Mucosa of rectum (tissue), 2 donors: ENCODE measurements around the gene PCIF1.
A peak's percentile ranks its signal among the peaks of the same experiment; 100 is the strongest.

ENCODE experiments used
- H3K27ac ChIP-seq, 2 donors: one replicate each; pipeline ENCODE4 v1.7.0; 2013; ENCODE audit warnings: inconsistent platforms in 2 of 2, low read depth in 2 of 2, low read length in 2 of 2
- H3K27me3 ChIP-seq, 2 donors: one replicate each; pipeline ENCODE4 v1.7.0; 2013; ENCODE audit warnings: low read length in 2 of 2; ENCODE audit not compliant: control insufficient read depth in 2 of 2, insufficient read depth in 2 of 2
- H3K36me3 ChIP-seq, 2 donors: one replicate each; pipeline ENCODE4 v1.7.0; 2013; ENCODE audit warnings: low read length in 2 of 2; ENCODE audit not compliant: control insufficient read depth in 2 of 2, insufficient read depth in 2 of 2
- H3K4me1 ChIP-seq, 2 donors: one replicate each; pipeline ENCODE4 v1.7.0; 2013; ENCODE audit warnings: low read length in 2 of 2, mild to moderate bottlenecking in 1 of 2; ENCODE audit not compliant: control insufficient read depth in 2 of 2, insufficient read depth in 2 of 2
- H3K4me3 ChIP-seq, 2 donors: one replicate each; pipeline ENCODE4 v1.7.0; 2013; ENCODE audit warnings: low read length in 2 of 2
- H3K9ac ChIP-seq, 2 donors: one replicate each; pipeline ENCODE4 v1.7.0; 2013; ENCODE audit warnings: low read length in 2 of 2, low read depth in 1 of 2, mild to moderate bottlenecking in 1 of 2
- H3K9me3 ChIP-seq, 2 donors: one replicate each; pipeline ENCODE4 v1.7.0; 2013; ENCODE audit warnings: low read length in 2 of 2; ENCODE audit not compliant: control insufficient read depth in 2 of 2
- donor health status: healthy.
- donor health status: Normal muscosa, but diverticular disease.

Gene PCIF1

GRCh38 chr20:45934586-45935415 lies at the start of gene PCIF1:
Gene PCIF1 (plus strand): TSS chr20:45934683. CDS start chr20:45939000, 4,317 bp downstream.
- Histone ChIP-seq H3K9ac (peak within 1 kb of the TSS; percentile 97 to 100), H3K36me3 (peaks cover 28 to 31% of the 10 kb centered on the region in 2 donors), H3K4me1 (peaks cover 10 to 14% of the 10 kb centered on the region in 2 donors), H3K9me3 (no peaks in the 10 kb centered on the region), H3K4me3 (peak within 1 kb of the TSS; percentile 96 to 98), H3K27me3 (no peaks in the 10 kb centered on the region), H3K27ac (peak within 1 kb of the TSS; percentile 99 to 100)

DNA sequence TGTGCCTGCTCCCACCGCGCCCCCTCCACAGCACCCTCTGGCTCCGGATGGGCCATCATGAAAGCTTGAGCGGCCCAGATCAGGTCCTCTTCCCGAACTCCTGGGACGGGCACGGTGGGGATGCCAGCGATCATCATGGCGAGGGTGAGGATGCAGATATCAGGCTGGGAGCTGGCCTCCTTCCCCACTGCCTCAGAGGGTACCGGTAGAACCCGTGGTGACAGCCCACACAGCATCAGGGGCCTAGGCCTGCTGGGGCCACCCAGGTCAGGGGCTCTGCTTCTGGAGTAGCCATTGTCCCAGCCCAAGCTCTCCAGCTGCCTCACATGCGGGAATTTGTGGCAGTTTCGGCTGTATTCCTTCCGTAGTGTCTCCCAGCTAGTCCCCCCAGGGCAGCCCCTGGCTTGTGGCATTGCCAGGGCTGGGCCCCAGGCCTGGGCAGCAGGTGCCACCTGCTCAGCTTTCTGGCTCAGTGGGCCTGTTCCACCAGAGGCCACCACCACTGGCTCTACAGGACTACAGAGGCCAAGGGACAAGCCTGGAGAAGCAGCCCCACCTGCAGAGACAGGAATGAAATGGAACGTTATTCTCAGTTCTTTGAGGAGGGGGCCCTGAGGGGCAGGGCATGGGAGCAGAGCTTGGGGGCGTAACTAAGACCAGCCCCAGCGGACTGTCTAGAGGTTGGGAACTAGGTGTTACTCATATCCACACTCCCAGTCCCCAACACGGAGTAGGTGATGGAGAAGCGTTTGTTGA lies 47.7 kb upstream of the PCIF1 start:
- H3K4me3 ChIP-seq, result no peak overlapping the region
- H3K9me3 ChIP-seq, result no peaks in the 10 kb centered on the region
- peaks cover 12 to 13% of the 10 kb centered on the region in 2 donors for H3K4me1 ChIP-seq
- no peaks in the 10 kb centered on the region for H3K27me3 ChIP-seq
- H3K27ac ChIP-seq, result no peak overlapping the region
- peaks cover 10 to 43% of the 10 kb centered on the region in 2 donors for H3K36me3 ChIP-seq
- no peak overlapping the region for H3K9ac ChIP-seq

- peaks cover 18 to 19% of the 10 kb centered on the region in 2 donors for H3K4me1 ChIP-seq
- no peaks in the 10 kb centered on the region for H3K9me3 ChIP-seq
- H3K36me3 ChIP-seq, result peaks cover 10 to 43% of the 10 kb centered on the region in 2 donors
- no peaks in the 10 kb centered on the region for H3K27me3 ChIP-seq
- no peak within 1 kb of the TSS for H3K4me3 ChIP-seq
- H3K9ac ChIP-seq, result no peak within 1 kb of the TSS
- H3K27ac ChIP-seq, result no peak within 1 kb of the TSS
Measured at GRCh38 chr20:45887346-45887715, 47.2 kb upstream of the PCIF1 start, which contains the start of gene SPATA25. Gene SPATA25 (minus strand): TSS chr20:45887622. CDS start chr20:45887590, 32 bp downstream.

DNA sequence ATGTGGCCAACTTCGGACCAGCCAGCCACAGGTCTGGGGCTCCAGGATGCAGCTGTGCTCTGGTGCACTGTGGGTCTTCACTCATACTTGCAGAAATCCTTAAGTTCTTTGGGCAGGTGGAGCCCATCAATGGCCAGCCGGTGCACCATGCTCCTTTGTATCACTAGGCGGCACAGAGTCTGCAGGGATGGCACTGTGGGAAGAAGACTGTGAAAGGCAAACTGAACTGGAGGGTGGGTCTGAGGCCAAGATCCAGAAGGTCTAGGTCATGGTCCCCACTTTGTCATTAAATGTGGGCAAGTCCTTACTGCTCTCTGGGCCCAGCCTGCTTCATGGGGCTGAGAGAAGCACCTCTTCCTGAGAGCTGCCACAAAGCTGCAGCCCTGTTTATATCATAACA lies 45.8 kb upstream of the PCIF1 start:
- H3K9ac ChIP-seq, result no peak overlapping the region
- peaks cover 30% of the 10 kb centered on the region in 2 donors for H3K4me1 ChIP-seq
- no peaks in the 10 kb centered on the region for H3K9me3 ChIP-seq
- no peak overlapping the region for H3K4me3 ChIP-seq
- no peak overlapping the region for H3K27ac ChIP-seq
- H3K36me3 ChIP-seq, result peaks cover 1 to 38% of the 10 kb centered on the region in 2 donors
- H3K27me3 ChIP-seq, result no peaks in the 10 kb centered on the region

DNA sequence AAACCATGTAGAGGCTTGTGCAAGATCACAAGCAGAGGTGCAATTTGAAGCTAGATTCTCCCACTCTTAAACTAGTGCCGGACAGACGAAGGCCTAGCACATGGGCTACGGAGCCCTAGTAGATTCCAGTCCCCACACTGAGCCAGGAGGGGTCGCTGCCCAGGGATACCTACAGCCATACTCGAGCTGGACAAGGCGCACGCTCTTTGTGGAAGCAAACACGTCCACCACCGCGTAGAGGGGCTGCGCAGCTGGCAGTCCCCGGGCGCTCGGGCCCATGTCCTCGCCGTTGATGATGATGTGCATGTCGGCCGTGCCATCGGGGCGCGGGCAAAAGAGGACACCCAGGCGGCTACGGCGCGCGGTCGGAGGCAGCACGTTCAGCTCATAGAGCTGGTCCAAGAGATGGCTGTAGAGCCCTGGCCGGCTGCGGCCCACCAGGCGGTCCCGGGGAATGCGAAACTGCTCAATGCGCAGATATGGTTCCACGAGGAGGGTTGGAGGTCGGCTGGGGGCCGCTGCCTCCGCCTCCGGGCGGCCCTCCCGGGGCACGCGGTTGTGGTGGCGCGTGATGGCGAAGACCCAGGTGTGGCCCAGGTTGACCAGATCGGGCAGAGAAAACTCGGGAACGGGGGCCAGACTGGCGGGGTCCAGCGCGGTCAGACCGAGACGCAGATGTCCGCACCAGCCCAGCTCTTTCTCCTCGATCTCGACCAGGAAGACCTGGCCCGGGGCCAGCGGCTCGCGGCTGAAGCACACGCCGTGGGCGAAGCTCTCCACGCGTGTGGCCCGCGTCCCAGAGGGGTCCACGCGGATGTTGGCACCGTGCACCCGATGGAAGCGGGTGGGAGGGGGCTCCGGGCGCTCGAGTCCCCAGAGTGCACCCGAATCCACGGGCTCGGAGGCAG lies 44.2 kb upstream of the PCIF1 start:
- Histone ChIP-seq H3K9ac (peak overlapping the region; percentile 76 to 80), H3K4me1 (peaks cover 30 to 31% of the 10 kb centered on the region in 2 donors), H3K36me3 (peaks cover 14 to 45% of the 10 kb centered on the region in 2 donors)

DNA sequence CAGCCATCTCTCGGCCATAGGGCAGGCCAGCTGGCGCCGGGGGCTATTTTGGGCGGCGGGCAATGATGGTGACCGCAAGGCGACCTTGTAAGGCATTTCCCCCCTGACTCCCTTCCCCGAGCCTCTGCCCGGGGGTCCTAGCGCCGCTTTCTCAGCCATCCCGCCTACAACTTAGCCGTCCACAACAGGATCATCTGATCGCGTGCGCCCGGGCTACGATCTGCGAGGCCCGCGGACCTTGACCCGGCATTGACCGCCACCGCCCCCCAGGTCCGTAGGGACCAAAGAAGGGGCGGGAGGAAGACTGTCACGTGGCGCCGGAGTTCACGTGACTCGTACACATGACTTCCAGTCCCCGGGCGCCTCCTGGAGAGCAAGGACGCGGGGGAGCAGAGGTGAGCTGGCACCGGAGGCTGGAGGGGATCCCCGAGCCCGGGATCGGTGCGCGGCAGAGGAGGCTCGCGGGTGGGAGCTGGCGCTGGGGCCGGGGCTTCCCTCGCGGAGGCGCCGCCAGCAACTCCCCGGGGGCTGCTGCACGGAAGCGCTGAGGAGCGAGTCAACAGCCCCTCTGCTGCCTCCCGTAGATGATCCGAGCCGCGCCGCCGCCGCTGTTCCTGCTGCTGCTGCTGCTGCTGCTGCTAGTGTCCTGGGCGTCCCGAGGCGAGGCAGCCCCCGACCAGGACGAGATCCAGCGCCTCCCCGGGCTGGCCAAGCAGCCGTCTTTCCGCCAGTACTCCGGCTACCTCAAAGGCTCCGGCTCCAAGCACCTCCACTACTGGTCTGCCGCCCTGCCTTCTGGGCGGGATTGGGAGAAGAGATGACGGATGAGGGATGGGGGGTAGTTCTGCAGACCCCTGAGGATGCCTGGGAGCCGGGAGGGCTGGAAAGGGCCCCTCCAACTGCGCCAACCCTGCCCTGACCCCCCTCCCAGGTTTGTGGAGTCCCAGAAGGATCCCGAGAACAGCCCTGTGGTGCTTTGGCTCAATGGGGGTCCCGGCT lies 43.2 kb upstream of the PCIF1 start, which contains the start of the genes CTSA and NEURL2:
TSS of gene CTSA (plus strand) at position 351 of the 999 bp plus-strand sequence. CDS start at position 585, 234 bp downstream.
TSS of gene NEURL2 (minus strand) at position 224 of the 999 bp plus-strand sequence. CDS start at position 7, 217 bp downstream.
- peaks cover 16 to 47% of the 10 kb centered on the region in 2 donors for H3K36me3 ChIP-seq
- H3K9me3 ChIP-seq, result no peaks in the 10 kb centered on the region
- peak within 1 kb of the TSS; percentile 76 to 80 for H3K9ac ChIP-seq
- H3K4me3 ChIP-seq, result peak within 1 kb of the TSS; percentile 80 to 82
- H3K27me3 ChIP-seq, result no peaks in the 10 kb centered on the region
- H3K4me1 ChIP-seq, result peaks cover 30 to 31% of the 10 kb centered on the region in 2 donors
- peak within 1 kb of the TSS; percentile 65 to 80 for H3K27ac ChIP-seq

More for the DNA sequence above, 44.2 kb upstream of the PCIF1 start:
- Histone ChIP-seq H3K4me3 (peak overlapping the region; percentile 80 to 82), H3K9me3 (no peaks in the 10 kb centered on the region), H3K27me3 (no peaks in the 10 kb centered on the region), H3K27ac (peak overlapping the region; percentile 65 to 80)

DNA sequence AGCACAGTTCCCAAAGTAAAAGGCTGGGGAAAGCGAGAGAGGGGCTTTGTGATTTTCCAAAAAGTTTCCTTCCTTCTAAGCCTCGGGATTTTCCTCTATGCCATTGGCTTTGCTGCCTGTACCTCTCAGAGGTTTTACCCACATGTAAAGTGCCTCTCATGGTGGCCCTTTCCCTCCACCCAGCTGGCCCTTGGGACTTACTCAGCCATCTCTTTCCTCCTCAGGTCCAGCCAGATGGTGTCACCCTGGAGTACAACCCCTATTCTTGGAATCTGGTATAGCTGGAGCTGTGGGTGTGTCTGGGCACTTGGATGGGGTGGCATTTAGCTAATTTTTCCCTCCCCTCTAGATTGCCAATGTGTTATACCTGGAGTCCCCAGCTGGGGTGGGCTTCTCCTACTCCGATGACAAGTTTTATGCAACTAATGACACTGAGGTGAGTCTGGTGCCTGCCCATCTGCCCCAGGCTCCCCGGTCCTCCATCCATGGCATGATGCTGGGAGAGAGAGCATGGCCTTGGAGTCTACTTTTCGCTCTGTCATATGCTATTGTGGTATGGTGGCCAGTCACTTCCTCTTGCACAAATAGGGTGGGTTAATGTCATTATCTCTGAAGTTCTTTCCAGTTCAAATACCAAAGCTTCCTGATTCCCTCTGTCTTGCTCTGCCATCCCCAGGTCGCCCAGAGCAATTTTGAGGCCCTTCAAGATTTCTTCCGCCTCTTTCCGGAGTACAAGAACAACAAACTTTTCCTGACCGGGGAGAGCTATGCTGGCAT lies 42.2 kb upstream of the PCIF1 start:
- no peaks in the 10 kb centered on the region for H3K9me3 ChIP-seq
- H3K4me1 ChIP-seq, result peaks cover 30 to 31% of the 10 kb centered on the region in 2 donors
- peaks cover 23 to 45% of the 10 kb centered on the region in 2 donors for H3K36me3 ChIP-seq
- H3K4me3 ChIP-seq, result peak overlapping the region; percentile 80 to 82
- peak overlapping the region; percentile 65 to 80 for H3K27ac ChIP-seq
- no peaks in the 10 kb centered on the region for H3K27me3 ChIP-seq
- peak overlapping the region; percentile 76 to 80 for H3K9ac ChIP-seq

- Histone ChIP-seq H3K4me1 (peaks cover 30 to 31% of the 10 kb centered on the region in 2 donors), H3K4me3 (peak overlapping the region; percentile 46 to 82), H3K36me3 (peaks cover 30 to 46% of the 10 kb centered on the region in 2 donors), H3K9me3 (no peaks in the 10 kb centered on the region), H3K9ac (peak overlapping the region in 1 of 2 donors; percentile 41), H3K27me3 (no peaks in the 10 kb centered on the region), H3K27ac (peak overlapping the region; percentile 54 to 80)
Measured at GRCh38 chr20:45892828-45893500, 41.5 kb upstream of the PCIF1 start.
